Osteoblast (primary cell): ENCODE data around the gene ZNF444. TPM values are rescaled to one million over a fixed set of nuclear protein-coding genes. Genes with fewer than 3 reads are reported as not detected.

ENCODE experiments used
- DNase-seq: peaks from one replicate; pipeline ENCODE4 v3.0.0; 2011; ENCODE audit warnings: low spot score, mixed read lengths; ENCODE audit not compliant: insufficient read length; ENCODE audit errors: missing footprints
- H2AFZ ChIP-seq: 2 replicates; pipeline ENCODE4 v1.6.0; 2011; ENCODE audit warnings: mild to moderate bottlenecking, low read length
- H3K27ac ChIP-seq: 2 replicates; pipeline ENCODE4 v1.5.1; 2011; ENCODE audit warnings: mild to moderate bottlenecking, low read depth, low read length, moderate library complexity
- H3K27me3 ChIP-seq: 2 replicates; pipeline ENCODE4 v1.6.0; 2012; ENCODE audit warnings: mild to moderate bottlenecking, control low read depth, inconsistent platforms, low read length, moderate library complexity; ENCODE audit not compliant: insufficient read depth
- H3K36me3 ChIP-seq: 2 replicates; pipeline ENCODE4 v1.5.1; 2011; ENCODE audit warnings: mild to moderate bottlenecking, low read length, control low read depth, moderate library complexity; ENCODE audit not compliant: insufficient read depth
- H3K4me1 ChIP-seq: 2 replicates; pipeline ENCODE4 v1.5.1; 2011; ENCODE audit warnings: mild to moderate bottlenecking, low read length, control low read depth, moderate library complexity; ENCODE audit not compliant: insufficient read depth
- H3K4me2 ChIP-seq: 2 replicates; pipeline ENCODE4 v1.6.0; 2011; ENCODE audit warnings: mild to moderate bottlenecking, low read length; ENCODE audit not compliant: insufficient read depth
- H3K4me3 ChIP-seq: fragments of 200-600 bp; sonication (generic); 3 replicates; pipeline ENCODE4 v1.5.1; 2012; ENCODE audit warnings: mild to moderate bottlenecking, low read length, inconsistent platforms; ENCODE audit not compliant: insufficient read depth
- H3K79me2 ChIP-seq: 2 replicates; pipeline ENCODE4 v1.6.0; 2012; ENCODE audit warnings: mild to moderate bottlenecking, low read length, control low read depth, inconsistent platforms; ENCODE audit not compliant: insufficient read depth
- H3K9me3 ChIP-seq: 2 replicates; pipeline ENCODE4 v1.5.1; 2011; ENCODE audit warnings: low read depth, low read length, control low read depth
- H4K20me1 ChIP-seq: 2 replicates; pipeline ENCODE4 v1.6.0; 2012; ENCODE audit warnings: mild to moderate bottlenecking, low read length, control low read depth; ENCODE audit not compliant: insufficient read depth
- total RNA-seq: library from RNA; depleted of rRNA; stranded (reverse); fragments of >200 nt; gene quantifications from 2 replicates; pipeline ENCODE4 v1.2.3, GENCODE V29; 2012
- TF ChIP-seq, protein P1 (sequence below): IDR thresholded peaks from 2 replicates; pipeline ENCODE4 v1.5.1; 2011; ENCODE audit warnings: mild to moderate bottlenecking, low read depth, low read length, moderate library complexity; ENCODE audit errors: extremely low read depth

The ZNF444 gene
- total RNA-seq, 1 donor: 16.6 TPM

DNA sequence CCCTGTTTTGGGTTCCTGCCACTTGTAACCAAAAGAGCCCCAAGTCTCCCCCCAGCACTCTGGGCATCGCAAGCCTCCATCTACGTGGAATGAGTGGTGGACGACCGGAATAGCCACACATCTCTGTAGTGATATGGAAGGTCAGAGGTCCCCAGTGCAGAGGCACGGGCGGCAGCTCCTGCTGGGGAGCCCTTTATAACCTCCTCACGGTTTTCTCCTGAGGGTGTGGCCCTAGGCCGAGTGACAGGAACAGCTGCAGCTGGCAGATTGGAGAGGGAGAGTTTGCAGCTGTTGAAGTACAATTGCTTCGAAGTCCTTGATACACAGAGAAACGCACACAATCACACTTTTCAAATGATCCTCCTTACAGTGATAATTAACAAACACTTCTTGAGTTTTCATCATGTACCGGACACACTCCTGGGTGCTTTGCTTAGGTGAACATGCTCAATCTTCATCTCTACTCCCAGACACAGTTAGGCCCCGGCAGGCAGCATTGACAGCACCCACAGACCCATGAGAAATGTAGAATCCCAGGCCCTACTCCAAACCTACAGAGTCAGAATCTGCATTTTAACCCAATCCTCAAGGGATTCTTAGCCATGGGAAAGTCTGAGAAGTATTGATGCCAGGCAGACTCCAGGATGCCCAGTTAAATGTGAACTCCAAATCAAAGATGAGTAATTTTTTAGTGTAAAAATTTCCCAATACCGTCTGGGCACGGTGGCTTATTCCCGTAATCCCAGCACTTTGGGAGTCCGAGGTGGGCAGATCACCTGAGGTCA is 15.1 kb upstream of the ZNF444 start:
- H3K27me3 ChIP-seq: no peaks in the 10 kb centered on the region
- no peaks in the 10 kb centered on the region for H3K79me2 ChIP-seq
- H4K20me1 ChIP-seq: no peaks in the 10 kb centered on the region
- TF ChIP-seq, protein P1, sequence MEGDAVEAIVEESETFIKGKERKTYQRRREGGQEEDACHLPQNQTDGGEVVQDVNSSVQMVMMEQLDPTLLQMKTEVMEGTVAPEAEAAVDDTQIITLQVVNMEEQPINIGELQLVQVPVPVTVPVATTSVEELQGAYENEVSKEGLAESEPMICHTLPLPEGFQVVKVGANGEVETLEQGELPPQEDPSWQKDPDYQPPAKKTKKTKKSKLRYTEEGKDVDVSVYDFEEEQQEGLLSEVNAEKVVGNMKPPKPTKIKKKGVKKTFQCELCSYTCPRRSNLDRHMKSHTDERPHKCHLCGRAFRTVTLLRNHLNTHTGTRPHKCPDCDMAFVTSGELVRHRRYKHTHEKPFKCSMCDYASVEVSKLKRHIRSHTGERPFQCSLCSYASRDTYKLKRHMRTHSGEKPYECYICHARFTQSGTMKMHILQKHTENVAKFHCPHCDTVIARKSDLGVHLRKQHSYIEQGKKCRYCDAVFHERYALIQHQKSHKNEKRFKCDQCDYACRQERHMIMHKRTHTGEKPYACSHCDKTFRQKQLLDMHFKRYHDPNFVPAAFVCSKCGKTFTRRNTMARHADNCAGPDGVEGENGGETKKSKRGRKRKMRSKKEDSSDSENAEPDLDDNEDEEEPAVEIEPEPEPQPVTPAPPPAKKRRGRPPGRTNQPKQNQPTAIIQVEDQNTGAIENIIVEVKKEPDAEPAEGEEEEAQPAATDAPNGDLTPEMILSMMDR: no peak
- no peak overlapping the region for H3K27ac ChIP-seq
- peaks cover 4% of the 10 kb centered on the region for H3K4me1 ChIP-seq
- H3K4me2 ChIP-seq: no peak overlapping the region
- no peak overlapping the region for H3K4me3 ChIP-seq
- no peaks in the 10 kb centered on the region for H3K9me3 ChIP-seq
- H2AFZ ChIP-seq: no peak overlapping the region
- no peaks in the 10 kb centered on the region for H3K36me3 ChIP-seq
- peak; percentile 25 for DNase-seq

DNA sequence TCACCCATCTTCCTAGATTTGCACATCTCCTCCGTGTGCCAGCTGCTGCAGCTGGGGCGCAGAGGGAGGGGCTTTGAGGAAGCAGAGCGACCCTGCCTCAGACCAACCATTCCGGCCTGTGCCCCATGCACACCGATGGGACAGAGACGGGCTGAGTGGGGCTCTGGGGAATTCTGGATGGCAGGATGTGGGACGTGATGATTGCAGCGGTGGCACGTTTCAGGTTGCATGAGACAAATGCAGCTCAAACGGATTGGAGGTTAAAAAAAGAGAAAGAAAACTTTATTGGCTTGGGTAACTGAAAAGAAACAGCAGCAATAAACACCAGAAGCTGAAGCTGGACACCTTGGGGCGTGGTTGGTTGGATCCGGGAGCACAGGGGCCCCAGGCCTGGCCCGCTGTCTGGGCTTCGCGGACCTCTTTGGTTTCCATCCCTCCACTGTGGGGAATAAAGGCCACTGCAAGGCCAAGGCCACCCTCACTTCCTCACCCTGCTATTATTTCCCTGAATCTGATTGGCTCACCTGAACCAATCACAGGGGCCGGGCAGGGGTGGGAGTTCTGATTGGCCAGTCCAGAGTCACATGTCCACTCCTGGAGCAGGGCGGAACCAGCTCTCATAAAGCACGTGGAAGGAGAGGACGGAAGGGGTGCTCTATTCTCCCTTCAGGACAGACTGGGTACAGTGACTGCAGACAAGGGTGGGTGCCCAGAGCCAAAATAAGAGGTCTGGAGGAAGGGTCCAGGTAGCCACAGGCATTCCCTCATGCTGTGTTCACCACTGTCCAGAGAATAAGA is 13.9 kb upstream of the ZNF444 start:
- TF ChIP-seq, protein P1: no peak
- H3K4me2 ChIP-seq: no peak overlapping the region
- no peak overlapping the region for H3K4me3 ChIP-seq
- DNase-seq: peak; percentile 64
- no peaks in the 10 kb centered on the region for H4K20me1 ChIP-seq
- H3K9me3 ChIP-seq: no peaks in the 10 kb centered on the region
- H3K27ac ChIP-seq: no peak overlapping the region
- no peak overlapping the region for H2AFZ ChIP-seq
- H3K4me1 ChIP-seq: peaks cover 6% of the 10 kb centered on the region
- H3K79me2 ChIP-seq: no peaks in the 10 kb centered on the region
- no peaks in the 10 kb centered on the region for H3K36me3 ChIP-seq
- no peaks in the 10 kb centered on the region for H3K27me3 ChIP-seq

DNA sequence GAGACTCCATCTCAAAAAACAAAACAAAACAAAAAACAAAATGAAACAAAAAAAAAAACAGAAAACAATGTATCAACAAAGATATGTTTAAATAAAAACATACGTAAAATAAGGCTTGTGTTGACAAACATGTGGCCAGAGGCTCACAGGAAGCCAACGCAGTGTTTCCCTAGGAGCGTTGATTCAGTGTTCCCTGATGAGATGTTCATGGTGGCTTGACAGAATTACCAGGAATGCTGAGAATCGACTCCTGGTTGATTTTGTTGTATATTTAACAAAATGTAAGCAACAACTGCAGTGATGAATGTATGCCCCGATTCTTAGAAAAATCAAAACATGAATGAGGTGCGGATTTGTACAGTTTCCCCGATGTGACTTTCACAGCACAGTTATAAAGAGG is 11.1 kb upstream of the ZNF444 start:
- H3K79me2 ChIP-seq: no peaks in the 10 kb centered on the region
- H2AFZ ChIP-seq: no peak overlapping the region
- peaks cover 24% of the 10 kb centered on the region for H3K4me1 ChIP-seq
- no peak overlapping the region for H3K27ac ChIP-seq
- no peak overlapping the region for H3K4me3 ChIP-seq
- H4K20me1 ChIP-seq: no peaks in the 10 kb centered on the region
- H3K27me3 ChIP-seq: no peaks in the 10 kb centered on the region
- DNase-seq: peak; percentile 39
- H3K36me3 ChIP-seq: no peaks in the 10 kb centered on the region
- TF ChIP-seq, protein P1: no peak
- H3K4me2 ChIP-seq: no peak overlapping the region
- no peaks in the 10 kb centered on the region for H3K9me3 ChIP-seq

DNA sequence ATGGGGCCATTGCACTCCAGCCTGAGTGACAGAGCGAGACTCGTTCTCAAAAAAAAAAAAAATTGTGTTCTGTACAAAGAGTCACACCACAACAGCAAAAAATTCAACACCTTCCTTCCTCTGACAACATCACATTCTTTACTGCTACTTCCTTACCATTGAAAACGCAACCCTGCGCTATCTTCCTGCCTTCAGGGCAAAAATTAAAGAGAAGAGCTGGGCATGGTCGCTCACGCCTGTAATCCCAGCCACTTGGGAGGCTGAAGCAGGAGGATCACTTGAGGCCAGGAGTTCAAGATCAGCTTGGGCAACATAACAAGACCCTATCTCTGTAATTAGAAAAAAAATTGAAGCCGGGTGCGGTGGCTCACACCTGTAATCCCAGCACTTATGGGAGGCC is 9.4 kb upstream of the ZNF444 start:
- H3K9me3 ChIP-seq: no peaks in the 10 kb centered on the region
- H3K27ac ChIP-seq: peak overlapping the region; percentile 58
- TF ChIP-seq, protein P1: no peak
- DNase-seq: no peak
- H3K4me2 ChIP-seq: peak overlapping the region; percentile 73
- no peak overlapping the region for H3K4me3 ChIP-seq
- H3K79me2 ChIP-seq: no peaks in the 10 kb centered on the region
- no peaks in the 10 kb centered on the region for H3K27me3 ChIP-seq
- no peaks in the 10 kb centered on the region for H3K36me3 ChIP-seq
- no peaks in the 10 kb centered on the region for H4K20me1 ChIP-seq
- no peak overlapping the region for H2AFZ ChIP-seq
- peaks cover 24% of the 10 kb centered on the region for H3K4me1 ChIP-seq
